ENCODE results near the gene CORO2B.
A peak's percentile ranks its signal among the peaks of the same experiment; 100 is the strongest.
"Not testable (repeated sequence)": the region's sequence is repeated elsewhere in the genome, so short reads cannot be mapped to it uniquely, and the experiment has no call there.

CORO2B gene

DNA sequence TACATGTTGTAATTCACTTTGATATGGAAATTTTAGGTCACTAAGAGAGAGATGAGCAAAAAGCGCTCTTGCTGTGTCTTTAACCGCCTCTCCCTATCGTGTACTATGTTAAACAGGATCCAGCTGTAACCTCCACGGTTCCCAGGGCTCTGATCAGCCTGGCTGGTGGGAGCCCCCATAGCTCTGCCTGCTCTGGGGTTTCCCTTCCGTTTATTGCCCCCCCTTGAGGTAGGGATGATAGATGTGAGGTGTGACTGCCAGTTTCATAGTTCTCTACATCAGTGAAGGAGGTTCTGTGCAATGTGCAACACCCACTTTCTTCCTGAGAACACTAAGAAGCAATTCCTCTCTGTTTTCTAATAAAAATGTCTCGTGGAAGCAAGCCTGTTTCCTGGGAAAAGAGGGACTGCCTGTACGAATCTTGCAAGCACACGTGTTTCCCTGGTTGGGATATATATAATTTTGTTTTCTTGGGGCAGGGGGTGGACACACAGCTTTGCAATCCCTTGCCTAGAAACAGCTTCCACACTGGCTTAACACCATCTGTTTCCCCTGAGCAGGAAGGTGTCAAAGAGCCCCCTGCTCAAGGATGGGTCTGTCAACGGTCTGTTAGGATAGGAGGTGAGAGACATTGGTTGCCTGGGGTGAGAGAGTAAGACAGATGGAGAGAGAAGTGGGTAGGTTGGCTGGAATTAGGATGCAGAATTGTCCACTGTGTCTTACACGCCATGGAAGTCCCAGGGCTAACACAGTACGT, 23.8 kb downstream of the CORO2B start:
- DNase-seq (ENCODE audit: low read depth), result no peak
- no peak for TF ChIP-seq CTCF (IDR thresholded peaks at IDR 0.05; ENCODE audit: control insufficient read depth, insufficient read depth, low read depth, low read length, missing control alignments)
- no peak overlapping the region for H3K4me3 ChIP-seq (ENCODE audit: control insufficient read depth, low read depth, low read length)

DNA sequence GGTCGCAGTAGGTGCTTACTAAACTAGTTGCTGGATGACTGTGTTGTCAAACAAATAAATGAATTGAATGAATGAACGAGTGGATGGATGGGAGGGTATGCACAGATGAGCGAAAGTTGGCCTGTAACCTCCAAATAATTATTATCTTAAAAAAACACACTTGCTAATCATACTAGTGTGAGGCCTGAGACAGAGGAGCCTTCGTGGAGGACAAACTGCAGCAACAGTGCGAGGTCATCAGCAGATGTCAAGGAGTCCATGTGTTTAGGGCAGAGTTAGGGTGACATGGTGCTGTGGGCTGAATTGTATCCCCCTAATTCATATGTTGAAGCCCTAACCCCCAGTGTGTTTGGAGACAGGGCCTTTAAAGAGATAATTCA, 24.4 kb downstream of the CORO2B start:
- no peak for DNase-seq (ENCODE audit: low read depth)
- no peak for TF ChIP-seq CTCF (IDR thresholded peaks at IDR 0.05; ENCODE audit: control insufficient read depth, insufficient read depth, low read depth, low read length, missing control alignments)
- no peak overlapping the region for H3K4me3 ChIP-seq (ENCODE audit: control insufficient read depth, low read depth, low read length)

DNA sequence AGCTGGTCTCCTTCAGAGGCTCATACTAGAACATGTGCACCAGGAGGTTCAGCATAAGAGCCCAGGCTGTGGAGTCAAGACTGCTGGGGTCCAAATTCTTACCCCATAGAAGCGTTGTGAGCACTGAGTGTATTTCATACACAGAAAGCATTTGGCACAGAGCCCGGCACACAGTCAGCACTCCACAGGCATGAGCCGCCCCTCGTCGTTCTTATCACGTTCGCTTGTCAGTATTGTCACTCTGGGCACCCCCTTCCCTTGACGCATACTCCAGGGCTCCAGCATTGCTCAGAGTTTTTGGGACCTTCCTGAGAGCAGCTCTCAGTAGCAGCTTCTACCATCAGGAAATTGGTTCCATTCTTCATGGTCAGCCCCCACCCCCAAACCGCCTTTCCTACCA, 25.2 kb downstream of the CORO2B start:
- DNase-seq (ENCODE audit: low read depth), result no peak
- TF ChIP-seq CTCF (IDR thresholded peaks at IDR 0.05; ENCODE audit: control insufficient read depth, insufficient read depth, low read depth, low read length, missing control alignments), result no peak
- H3K4me3 ChIP-seq (ENCODE audit: control insufficient read depth, low read depth, low read length), result no peak overlapping the region

DNA sequence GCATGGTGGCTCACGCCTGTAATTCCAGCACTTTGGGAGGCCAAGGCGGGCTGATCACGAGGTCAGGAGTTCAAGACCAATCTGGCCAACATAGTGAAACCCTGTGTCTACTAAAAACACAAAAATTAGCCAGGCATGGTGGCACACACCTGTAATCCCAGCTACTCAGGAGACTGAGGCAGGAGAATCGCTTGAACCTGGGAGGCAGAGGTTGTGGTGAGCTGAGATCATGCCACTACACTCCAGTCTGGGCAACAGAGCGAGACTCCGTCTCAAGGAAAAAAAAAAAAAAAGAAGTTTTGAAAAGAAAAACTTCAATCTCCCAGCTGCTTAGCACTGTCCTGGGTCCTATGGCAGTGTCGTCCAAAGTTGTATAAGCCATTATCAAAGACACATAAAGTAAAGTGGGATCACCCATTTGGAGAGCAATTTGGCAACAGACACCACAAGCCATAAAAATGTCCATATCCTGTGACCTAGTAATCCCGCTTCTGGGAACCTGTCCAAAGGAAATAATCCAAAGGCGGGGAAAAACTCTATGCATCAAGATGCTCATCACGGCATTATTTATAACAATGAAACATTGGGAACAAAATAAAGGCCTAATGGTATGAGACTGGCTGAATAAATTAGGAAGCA, 26.2 kb downstream of the CORO2B start:
- DNase-seq (ENCODE audit: low read depth), result peak; percentile 76
- H3K4me3 ChIP-seq (ENCODE audit: control insufficient read depth, low read depth, low read length), result not testable (repeated sequence)

- TF ChIP-seq CTCF (IDR thresholded peaks at IDR 0.05; ENCODE audit: control insufficient read depth, insufficient read depth, low read depth, low read length, missing control alignments), result no peak
- DNase-seq (ENCODE audit: low read depth), result no peak
- no peak overlapping the region for H3K4me3 ChIP-seq (ENCODE audit: control insufficient read depth, low read depth, low read length)
Measured at GRCh38 chr15:68606375-68606774, 27.6 kb downstream of the CORO2B start.

DNA sequence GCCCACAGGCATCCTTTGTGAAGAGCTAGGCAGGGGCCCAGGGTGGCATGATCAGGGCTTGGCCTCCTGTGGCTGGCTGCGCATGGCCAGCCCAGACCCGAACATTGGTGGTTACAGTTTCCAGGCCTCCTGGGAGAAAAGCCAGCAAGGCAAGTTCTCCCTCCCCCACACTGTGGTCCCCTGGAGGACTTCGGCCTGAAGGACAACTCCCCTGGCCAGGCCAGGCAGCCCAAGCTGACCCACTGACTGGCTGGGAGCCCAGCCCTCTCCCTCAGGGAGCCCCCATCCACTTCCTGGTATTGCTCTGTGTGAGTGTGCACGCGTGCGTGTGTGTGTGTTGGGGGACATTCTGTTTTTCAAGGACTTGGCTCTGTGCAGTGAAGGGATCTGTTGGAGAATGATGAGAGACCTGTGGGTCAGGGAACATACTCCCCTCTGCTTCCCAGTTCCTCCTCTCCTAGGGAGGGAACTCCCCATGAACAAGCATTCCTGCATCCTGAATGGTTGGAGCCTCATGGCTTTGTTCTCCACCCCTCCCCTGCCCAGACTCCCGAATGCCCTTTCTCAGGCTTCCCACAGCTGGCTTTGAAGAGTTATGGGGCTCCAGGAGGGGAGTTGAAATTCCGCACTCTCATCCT, 29.5 kb downstream of the CORO2B start:
- no peak overlapping the region for H3K4me3 ChIP-seq (ENCODE audit: control insufficient read depth, low read depth, low read length)
- DNase-seq (ENCODE audit: low read depth), result no peak
- TF ChIP-seq CTCF (IDR thresholded peaks at IDR 0.05; ENCODE audit: control insufficient read depth, insufficient read depth, low read depth, low read length, missing control alignments), result no peak

DNA sequence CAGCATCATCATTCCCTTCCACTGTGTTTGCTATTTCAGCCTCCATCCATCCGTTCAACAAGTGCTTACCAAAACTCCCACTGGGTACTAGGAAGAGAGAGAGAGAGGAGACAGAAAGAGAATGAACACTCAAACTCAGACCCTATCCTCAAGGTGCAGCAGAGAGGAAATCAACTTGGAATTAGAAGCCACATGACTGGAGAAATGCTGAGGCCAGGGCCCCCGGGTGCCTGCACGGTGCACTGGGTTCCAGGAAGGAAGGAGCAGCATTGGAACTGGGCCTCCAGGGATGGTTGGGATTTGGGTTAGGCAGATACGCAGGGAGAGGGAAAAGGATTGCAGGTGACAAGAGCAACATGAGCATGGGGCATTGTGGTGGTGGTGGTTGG, 30.0 kb downstream of the CORO2B start:
- DNase-seq (ENCODE audit: low read depth), result no peak
- H3K4me3 ChIP-seq (ENCODE audit: control insufficient read depth, low read depth, low read length), result no peak overlapping the region
- no peak for TF ChIP-seq CTCF (IDR thresholded peaks at IDR 0.05; ENCODE audit: control insufficient read depth, insufficient read depth, low read depth, low read length, missing control alignments)

Measured in AG09309 (cell line).